Epithelial cell of esophagus (primary cell): ENCODE data around the gene APBA2.

ENCODE experiments used
- DNase-seq: peaks from one replicate; pipeline ENCODE4 v3.0.0; 2010; ENCODE audit warnings: low read depth
- H3K4me3 ChIP-seq: 2 replicates; pipeline ENCODE4 v1.5.1; 2011; ENCODE audit warnings: mild to moderate bottlenecking, low read length, control low read depth
- CTCF ChIP-seq: IDR thresholded peaks from 2 replicates; pipeline ENCODE4 v1.5.1; 2011; ENCODE audit warnings: low read depth, mild to moderate bottlenecking, low read length, control low read depth, inconsistent platforms; ENCODE audit not compliant: insufficient read depth; ENCODE audit errors: missing control alignments

Gene APBA2

DNA sequence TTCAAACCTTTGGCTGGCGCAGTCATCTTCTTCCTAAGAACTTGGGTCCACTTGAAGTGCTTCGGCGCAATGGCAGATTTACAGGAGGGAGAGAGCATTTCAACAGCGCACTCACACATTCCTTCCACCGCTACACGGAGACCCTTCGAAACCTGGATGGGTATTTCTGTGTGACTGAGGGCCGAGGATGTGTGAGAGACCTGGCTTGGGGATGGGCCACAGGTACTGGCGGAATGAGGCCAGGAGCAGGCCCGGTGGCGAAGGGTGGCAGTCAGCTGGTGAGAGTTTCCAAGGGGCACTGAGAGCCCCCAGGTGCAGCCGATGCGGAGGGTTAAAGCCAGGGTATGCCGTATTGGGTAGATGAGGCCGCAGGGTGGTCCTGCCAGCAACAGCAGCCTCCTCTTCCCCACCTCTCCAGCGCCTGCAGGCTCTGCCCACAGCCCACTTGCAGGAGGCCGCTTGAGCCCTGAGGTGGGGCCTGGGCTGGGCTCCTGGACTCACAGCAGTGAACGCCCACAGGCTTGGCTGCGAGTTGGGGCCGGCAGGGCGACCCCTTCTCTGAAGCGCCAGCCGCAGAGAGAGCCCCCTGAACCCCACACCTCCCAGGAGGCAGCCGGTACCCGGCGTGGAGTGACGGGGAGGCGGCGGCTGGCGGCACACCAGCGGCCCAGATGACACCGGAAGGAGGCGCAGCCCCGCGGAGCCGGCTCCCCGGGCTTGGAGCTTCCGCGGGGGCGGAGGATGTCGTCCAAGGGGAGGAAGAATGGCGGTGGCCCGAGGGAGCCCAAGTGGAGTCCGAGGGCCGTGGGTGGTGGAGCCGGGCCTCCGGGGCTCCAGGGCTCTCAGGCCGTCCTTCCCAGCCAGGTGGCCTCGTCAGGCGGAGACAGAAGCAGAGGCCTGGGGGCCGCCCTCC lies 217.4 kb downstream of the APBA2 start:
- TF ChIP-seq CTCF, result peak; percentile 8
- H3K4me3 ChIP-seq, result no peak overlapping the region
- DNase-seq, result peak; percentile 4

GRCh38 chr15:29103824-29104565 lies 218.2 kb downstream of the APBA2 start:
- H3K4me3 ChIP-seq, result no peak overlapping the region
- peak; percentile 56 for TF ChIP-seq CTCF
- peak; percentile 70 for DNase-seq

GRCh38 chr15:29104566-29104880 lies 218.7 kb downstream of the APBA2 start:
- no peak overlapping the region for H3K4me3 ChIP-seq
- no peak for TF ChIP-seq CTCF
- no peak for DNase-seq

DNA sequence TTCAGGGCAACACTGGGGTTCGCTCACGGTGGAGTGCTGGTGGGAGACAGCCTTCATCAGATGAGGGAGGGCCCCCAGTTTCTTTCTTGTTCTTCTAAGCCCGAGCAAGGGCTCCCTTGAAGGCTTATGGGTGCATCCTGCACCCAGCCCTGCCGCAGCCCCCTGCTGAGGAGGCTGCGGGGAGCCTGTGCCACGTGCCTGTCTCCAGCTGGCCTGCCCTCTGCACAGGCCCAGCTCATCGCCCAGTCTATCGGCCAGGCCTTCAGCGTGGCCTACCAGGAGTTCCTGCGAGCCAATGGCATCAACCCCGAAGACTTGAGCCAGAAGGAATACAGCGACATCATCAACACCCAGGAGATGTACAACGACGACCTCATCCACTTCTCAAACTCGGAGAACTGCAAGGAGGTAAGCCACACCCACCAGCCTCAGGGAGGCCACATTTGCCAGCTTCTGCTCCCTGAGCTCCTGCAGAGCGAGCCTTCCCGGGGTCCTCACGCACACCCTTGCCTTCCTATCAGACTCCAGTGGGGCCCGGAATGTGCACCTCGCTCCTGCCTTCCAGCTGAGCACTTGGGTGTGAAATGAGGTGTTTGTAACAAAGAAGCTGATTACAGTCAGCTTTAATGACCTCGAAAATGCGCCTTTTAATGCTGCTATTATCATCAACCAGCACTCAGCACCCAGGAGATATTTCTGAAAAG lies 219.5 kb downstream of the APBA2 start:
- DNase-seq, result no peak
- H3K4me3 ChIP-seq, result no peak overlapping the region
- TF ChIP-seq CTCF, result no peak

GRCh38 chr15:29106116-29106515 lies 220.3 kb downstream of the APBA2 start:
- no peak for TF ChIP-seq CTCF
- no peak overlapping the region for H3K4me3 ChIP-seq
- DNase-seq, result no peak

DNA sequence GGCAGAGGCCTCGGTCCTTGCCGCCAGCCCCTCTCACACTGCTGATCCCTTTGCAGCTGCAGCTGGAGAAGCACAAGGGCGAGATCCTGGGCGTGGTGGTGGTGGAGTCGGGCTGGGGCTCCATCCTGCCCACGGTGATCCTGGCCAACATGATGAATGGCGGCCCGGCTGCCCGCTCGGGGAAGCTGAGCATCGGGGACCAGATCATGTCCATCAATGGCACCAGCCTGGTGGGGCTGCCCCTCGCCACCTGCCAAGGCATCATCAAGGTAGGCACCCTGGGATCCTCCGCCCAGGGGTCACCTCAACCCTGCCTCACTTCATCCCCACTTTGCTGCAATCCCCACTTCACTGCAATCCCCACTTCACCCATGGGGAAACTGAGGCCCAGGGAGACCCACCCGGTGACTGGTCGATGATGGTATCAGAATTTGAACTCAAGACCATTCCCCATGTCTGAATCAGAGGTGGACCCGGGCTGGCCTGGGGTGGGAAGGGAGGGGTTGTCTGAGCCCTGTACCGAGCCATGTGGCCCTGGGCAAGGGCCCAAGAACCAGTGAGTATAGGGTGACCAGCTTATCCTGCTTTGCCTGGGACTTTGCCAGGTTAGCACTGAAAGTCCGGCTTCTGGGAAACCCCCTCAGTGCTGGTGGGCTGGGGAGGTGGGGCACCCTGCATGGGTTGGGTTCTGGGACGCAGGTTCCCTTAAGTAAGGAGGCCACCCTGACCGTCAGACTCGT lies 220.9 kb downstream of the APBA2 start:
- DNase-seq, result no peak
- no peak overlapping the region for H3K4me3 ChIP-seq
- TF ChIP-seq CTCF, result no peak
